K562 (cell line): ENCODE results near the gene INTS1. TPM values are rescaled to one million over a fixed set of nuclear protein-coding genes. Genes with fewer than 3 reads are reported as not detected.

ENCODE experiments used
- ARID1B ChIP-seq: fragments of 450-650 bp; IDR thresholded peaks from 2 replicates; pipeline ENCODE4 v1.6.1; 2016; ENCODE audit warnings: antibody characterized with exemption, mild to moderate bottlenecking, inconsistent platforms
- BRF1 ChIP-seq: IDR thresholded peaks from 3 replicates; pipeline ENCODE4 v1.6.1; 2011; ENCODE audit warnings: borderline replicate concordance, mild to moderate bottlenecking; ENCODE audit not compliant: insufficient read length; ENCODE audit errors: extremely low read depth
- CBX3 ChIP-seq, 2 experiments: IDR thresholded peaks; 1 replicate in 1 of 2; 2 replicates in 1 of 2; pipeline ENCODE4 v1.6.1; 2012; ENCODE audit warnings: inconsistent platforms in 2 of 2, low read length in 2 of 2, borderline replicate concordance in 1 of 2, control low read depth in 1 of 2
- CHD4 ChIP-seq: fragments of 200-600 bp; sonication (generic); IDR thresholded peaks from 3 replicates; pipeline ENCODE4 v1.6.1; 2012; ENCODE audit warnings: low read depth, mild to moderate bottlenecking, mixed read lengths, low read length, inconsistent platforms; ENCODE audit not compliant: insufficient read depth, insufficient replicate concordance, poor library complexity, severe bottlenecking
- EP300 ChIP-seq: IDR thresholded peaks from 2 replicates; pipeline ENCODE4 v1.6.1; 2012; ENCODE audit warnings: low read length, improper control_type of control experiment
- FOXA1 ChIP-seq: fragments of 450-650 bp; IDR thresholded peaks from 2 replicates; pipeline ENCODE4 v1.6.1; 2016; ENCODE audit warnings: mild to moderate bottlenecking, borderline replicate concordance
- GTF2E2 ChIP-seq: fragments of 200-800 bp; sonication (Bioruptor generic); IDR thresholded peaks from 2 replicates; pipeline ENCODE4 v1.6.1; 2016; ENCODE audit warnings: missing genetic modification characterization, missing compliant biosample characterization
- HDAC8 ChIP-seq: fragments of 450-650 bp; IDR thresholded peaks from 2 replicates; pipeline ENCODE4 v1.6.1; 2016; ENCODE audit warnings: mild to moderate bottlenecking, missing genetic modification characterization, moderate library complexity, missing compliant biosample characterization
- HIVEP1 ChIP-seq: fragments of 250-450 bp; sonication (Bioruptor Pico); IDR thresholded peaks from 2 replicates; pipeline ENCODE4 v1.4.0; 2020; ENCODE audit warnings: mild to moderate bottlenecking
- MTA1 ChIP-seq: fragments of 450-650 bp; IDR thresholded peaks from 2 replicates; pipeline ENCODE4 v1.6.1; 2017; ENCODE audit warnings: borderline replicate concordance
- NFE2 ChIP-seq: IDR thresholded peaks from 2 replicates; pipeline ENCODE4 v1.6.1; 2014; ENCODE audit warnings: antibody characterized with exemption, low read depth
- NFIC ChIP-seq: fragments of 450-650 bp; IDR thresholded peaks from 2 replicates; pipeline ENCODE4 v1.6.1; 2017; ENCODE audit warnings: mild to moderate bottlenecking, inconsistent platforms
- RHOXF2B ChIP-seq: fragments of 250-450 bp; sonication (Bioruptor Pico); conservative IDR thresholded peaks from 2 replicates; pipeline ENCODE4 v1.5.1; 2021
- SMAD1 ChIP-seq: fragments of 150-350 bp; IDR thresholded peaks from 2 replicates; pipeline ENCODE4 v1.6.1; 2014; ENCODE audit warnings: low read length, low read depth; ENCODE audit not compliant: partially characterized antibody
- SMARCA4 ChIP-seq: fragments of 450-650 bp; IDR thresholded peaks from 2 replicates; pipeline ENCODE4 v1.6.1; 2016
- TBP ChIP-seq: optimal IDR thresholded peaks from 2 replicates; pipeline ENCODE3; 2011; ENCODE audit warnings: low read depth, low read length, improper control_type of control experiment
- TFAM ChIP-seq: fragments of 250-450 bp; sonication (Bioruptor Pico); conservative IDR thresholded peaks from 2 replicates; pipeline ENCODE4 v1.5.0; 2021; ENCODE audit warnings: mild to moderate bottlenecking, moderate library complexity
- ZNF75A ChIP-seq: fragments of 450-650 bp; formaldehyde crosslinking; IDR thresholded peaks from 2 replicates; pipeline ENCODE4 v1.4.0; 2020; ENCODE audit warnings: mild to moderate bottlenecking
- ZSCAN29 ChIP-seq: fragments of 450-650 bp; IDR thresholded peaks from 2 replicates; pipeline ENCODE4 v1.6.1; 2017
- polyA plus RNA-seq, 8 experiments: library from polyadenylated mRNA; depleted of rRNA in 4 of 8; stranded (reverse) in 5 of 8; unstranded in 3 of 8; fragments of >200 nt; fragmentation: Nextera tagmentation in 2 of 8; fragmentation: Illumina TruSeq in 1 of 8; extraction: Ambion mirVana in 2 of 8; extraction: Trizol in 1 of 8; gene quantifications; 2 replicates each; pipeline versions ENCODE4 v1.2.1 to v1.2.3, GENCODE V29; 2011 to 2014; ENCODE audit warnings: inconsistent platforms in 1 of 8, missing spikeins in 1 of 8
- total RNA-seq, 7 experiments: library from RNA; depleted of rRNA in 6 of 7; stranded (reverse); fragments of >200 nt in 6 of 7; fragmentation: Illumina TruSeq in 2 of 7; extraction: Trizol in 2 of 7; gene quantifications; 2 replicates each; pipeline versions ENCODE4 v1.2.1 to v1.2.3, GENCODE V29; 2011 to 2021; ENCODE audit warnings: low replicate concordance in 1 of 7
- TF ChIP-seq, protein P1 (sequence below): fragments of 450-650 bp; IDR thresholded peaks from 2 replicates; pipeline ENCODE4 v1.6.1; 2017; ENCODE audit warnings: antibody characterized with exemption, mild to moderate bottlenecking
- TF ChIP-seq, protein P2 (sequence below): sonication (generic); formaldehyde crosslinking; IDR thresholded peaks from 2 replicates; pipeline ENCODE4 v1.4.0; 2020; ENCODE audit warnings: mild to moderate bottlenecking, missing genetic modification reagents

INTS1 gene
- total and polyA plus RNA-seq, 9 of the 15 experiments (the other 6 are each of a cell fraction or from before 2014, with no cell fraction given): 0.34 to 119 (median 18.5) TPM

DNA sequence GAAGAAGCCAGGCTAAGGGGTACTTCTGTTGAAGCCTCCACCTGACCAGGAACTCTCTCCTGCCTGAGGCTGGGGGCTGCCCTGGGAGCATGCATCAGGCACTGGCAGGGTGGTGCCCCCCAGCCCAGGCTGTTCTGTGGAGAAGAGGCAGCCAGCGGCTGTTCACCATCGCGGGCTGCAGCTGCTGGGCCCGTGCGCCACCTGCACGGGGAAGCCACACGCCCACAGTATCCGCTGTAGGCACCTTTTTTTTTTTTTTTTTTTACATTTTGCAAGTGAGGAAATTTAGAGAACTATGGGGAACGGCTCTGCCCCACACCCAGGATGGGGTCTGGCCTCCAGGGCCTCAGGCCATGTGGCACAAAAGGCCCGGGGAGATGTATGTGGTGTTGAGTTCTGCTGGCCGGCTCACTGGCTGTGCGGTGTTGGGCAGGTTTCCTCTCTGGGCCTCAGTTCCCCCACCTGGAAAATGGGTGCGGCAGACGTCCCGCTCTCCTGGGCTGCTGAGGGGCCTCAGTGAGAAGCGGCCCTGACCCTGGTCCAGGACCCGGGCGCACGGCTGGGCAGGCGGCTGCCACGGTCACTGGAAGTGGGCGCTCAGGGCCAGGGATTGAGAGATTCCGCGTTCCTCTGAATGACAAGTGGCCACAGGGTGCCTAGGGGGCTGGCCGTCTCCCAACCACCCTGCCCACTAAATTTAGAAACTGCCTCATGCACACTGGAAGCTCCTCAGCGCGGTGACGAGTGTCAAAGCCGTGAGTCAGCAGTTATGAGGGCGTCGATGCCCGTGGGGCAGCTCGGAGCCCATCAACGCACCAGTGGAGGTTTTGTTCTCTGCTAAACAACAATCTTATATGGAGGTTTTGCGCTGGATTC lies 8.8 kb upstream of the INTS1 start (continued):
- TF ChIP-seq, protein P1, sequence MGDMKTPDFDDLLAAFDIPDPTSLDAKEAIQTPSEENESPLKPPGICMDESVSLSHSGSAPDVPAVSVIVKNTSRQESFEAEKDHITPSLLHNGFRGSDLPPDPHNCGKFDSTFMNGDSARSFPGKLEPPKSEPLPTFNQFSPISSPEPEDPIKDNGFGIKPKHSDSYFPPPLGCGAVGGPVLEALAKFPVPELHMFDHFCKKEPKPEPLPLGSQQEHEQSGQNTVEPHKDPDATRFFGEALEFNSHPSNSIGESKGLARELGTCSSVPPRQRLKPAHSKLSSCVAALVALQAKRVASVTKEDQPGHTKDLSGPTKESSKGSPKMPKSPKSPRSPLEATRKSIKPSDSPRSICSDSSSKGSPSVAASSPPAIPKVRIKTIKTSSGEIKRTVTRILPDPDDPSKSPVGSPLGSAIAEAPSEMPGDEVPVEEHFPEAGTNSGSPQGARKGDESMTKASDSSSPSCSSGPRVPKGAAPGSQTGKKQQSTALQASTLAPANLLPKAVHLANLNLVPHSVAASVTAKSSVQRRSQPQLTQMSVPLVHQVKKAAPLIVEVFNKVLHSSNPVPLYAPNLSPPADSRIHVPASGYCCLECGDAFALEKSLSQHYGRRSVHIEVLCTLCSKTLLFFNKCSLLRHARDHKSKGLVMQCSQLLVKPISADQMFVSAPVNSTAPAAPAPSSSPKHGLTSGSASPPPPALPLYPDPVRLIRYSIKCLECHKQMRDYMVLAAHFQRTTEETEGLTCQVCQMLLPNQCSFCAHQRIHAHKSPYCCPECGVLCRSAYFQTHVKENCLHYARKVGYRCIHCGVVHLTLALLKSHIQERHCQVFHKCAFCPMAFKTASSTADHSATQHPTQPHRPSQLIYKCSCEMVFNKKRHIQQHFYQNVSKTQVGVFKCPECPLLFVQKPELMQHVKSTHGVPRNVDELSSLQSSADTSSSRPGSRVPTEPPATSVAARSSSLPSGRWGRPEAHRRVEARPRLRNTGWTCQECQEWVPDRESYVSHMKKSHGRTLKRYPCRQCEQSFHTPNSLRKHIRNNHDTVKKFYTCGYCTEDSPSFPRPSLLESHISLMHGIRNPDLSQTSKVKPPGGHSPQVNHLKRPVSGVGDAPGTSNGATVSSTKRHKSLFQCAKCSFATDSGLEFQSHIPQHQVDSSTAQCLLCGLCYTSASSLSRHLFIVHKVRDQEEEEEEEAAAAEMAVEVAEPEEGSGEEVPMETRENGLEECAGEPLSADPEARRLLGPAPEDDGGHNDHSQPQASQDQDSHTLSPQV: peak; percentile 78; the same call in 1 of the 2 replicates
- TF ChIP-seq HDAC8 (tag): no peak
- no peak for TF ChIP-seq SMAD1
- TF ChIP-seq FOXA1: no peak
- no peak for TF ChIP-seq RHOXF2B (CRISPR knock-in tag)
- no peak for TF ChIP-seq HIVEP1 (CRISPR knock-in tag)
- no peak for TF ChIP-seq TBP
- TF ChIP-seq CHD4: peak; percentile 57
- TF ChIP-seq NFIC: no peak
- TF ChIP-seq, protein P2, sequence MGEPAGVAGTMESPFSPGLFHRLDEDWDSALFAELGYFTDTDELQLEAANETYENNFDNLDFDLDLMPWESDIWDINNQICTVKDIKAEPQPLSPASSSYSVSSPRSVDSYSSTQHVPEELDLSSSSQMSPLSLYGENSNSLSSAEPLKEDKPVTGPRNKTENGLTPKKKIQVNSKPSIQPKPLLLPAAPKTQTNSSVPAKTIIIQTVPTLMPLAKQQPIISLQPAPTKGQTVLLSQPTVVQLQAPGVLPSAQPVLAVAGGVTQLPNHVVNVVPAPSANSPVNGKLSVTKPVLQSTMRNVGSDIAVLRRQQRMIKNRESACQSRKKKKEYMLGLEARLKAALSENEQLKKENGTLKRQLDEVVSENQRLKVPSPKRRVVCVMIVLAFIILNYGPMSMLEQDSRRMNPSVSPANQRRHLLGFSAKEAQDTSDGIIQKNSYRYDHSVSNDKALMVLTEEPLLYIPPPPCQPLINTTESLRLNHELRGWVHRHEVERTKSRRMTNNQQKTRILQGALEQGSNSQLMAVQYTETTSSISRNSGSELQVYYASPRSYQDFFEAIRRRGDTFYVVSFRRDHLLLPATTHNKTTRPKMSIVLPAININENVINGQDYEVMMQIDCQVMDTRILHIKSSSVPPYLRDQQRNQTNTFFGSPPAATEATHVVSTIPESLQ: no peak
- TF ChIP-seq CBX3 (IDR thresholded peaks at IDR 0.05; ENCODE audit: borderline replicate concordance in 1 of 2, low read length in 2 of 2): 0 out of 3 replicates have a peak, but pooled peaks of 1 of the 2 experiments have one; percentile 16
- TF ChIP-seq ZSCAN29: no peak
- TF ChIP-seq GTF2E2: no peak
- peak; percentile 91 for TF ChIP-seq NFE2
- TF ChIP-seq MTA1: no peak
- no peak for TF ChIP-seq BRF1
- peak; percentile 20; the same call in 1 of the 2 replicates for TF ChIP-seq ARID1B
- TF ChIP-seq TFAM: no peak
- no peak for TF ChIP-seq SMARCA4
- TF ChIP-seq ZNF75A: no peak
- 0 out of 2 replicates have a peak, but pooled peaks have one; percentile 10 for TF ChIP-seq EP300
